ENCODE results near the gene TSR1. TPM values are rescaled to one million over a fixed set of nuclear protein-coding genes. Genes with fewer than 3 reads are reported as not detected.

Gene TSR1
- total RNA-seq, 1 donor = 45.8 TPM

GRCh38 chr17:2357931-2358434 lies 21.7 kb upstream of the TSR1 start:
- no peak overlapping the region for H3K4me3 ChIP-seq (ENCODE audit: low read depth, low read length)
- no peak for DNase-seq (ENCODE audit: low read depth)
- TF ChIP-seq CTCF (IDR thresholded peaks at IDR 0.05; ENCODE audit: insufficient read depth, low read depth, low read length) = no peak

- H3K4me3 ChIP-seq (ENCODE audit: low read depth, low read length) = no peak overlapping the region
- TF ChIP-seq CTCF (IDR thresholded peaks at IDR 0.05; ENCODE audit: insufficient read depth, low read depth, low read length) = no peak
- no peak for DNase-seq (ENCODE audit: low read depth)
Observed at GRCh38 chr17:2357237-2357636, 21.0 kb upstream of the TSR1 start.

GRCh38 chr17:2354311-2354710 lies 18.1 kb upstream of the TSR1 start:
- no peak for DNase-seq (ENCODE audit: low read depth)
- no peak overlapping the region for H3K4me3 ChIP-seq (ENCODE audit: low read depth, low read length)
- no peak for TF ChIP-seq CTCF (IDR thresholded peaks at IDR 0.05; ENCODE audit: insufficient read depth, low read depth, low read length)

- TF ChIP-seq CTCF (IDR thresholded peaks at IDR 0.05; ENCODE audit: insufficient read depth, low read depth, low read length) = no peak
- H3K4me3 ChIP-seq (ENCODE audit: low read depth, low read length) = no peak overlapping the region
- no peak for DNase-seq (ENCODE audit: low read depth)
Observed at GRCh38 chr17:2351269-2351668, 15.0 kb upstream of the TSR1 start.

- H3K4me3 ChIP-seq (ENCODE audit: low read depth, low read length) = no peak overlapping the region
- no peak for TF ChIP-seq CTCF (IDR thresholded peaks at IDR 0.05; ENCODE audit: insufficient read depth, low read depth, low read length)
Observed at GRCh38 chr17:2347805-2348685, 11.8 kb upstream of the TSR1 start.

GRCh38 chr17:2346475-2346874 lies 10.2 kb upstream of the TSR1 start:
- no peak for DNase-seq (ENCODE audit: low read depth)
- TF ChIP-seq CTCF (IDR thresholded peaks at IDR 0.05; ENCODE audit: insufficient read depth, low read depth, low read length) = no peak

More at GRCh38 chr17:2347805-2348685, 11.8 kb upstream of the TSR1 start:
- peak; percentile 94 for DNase-seq (ENCODE audit: low read depth)

More at GRCh38 chr17:2346475-2346874, 10.2 kb upstream of the TSR1 start:
- no peak overlapping the region for H3K4me3 ChIP-seq (ENCODE audit: low read depth, low read length)

Measured in fibroblast of villous mesenchyme (primary cell).